Ureter (tissue), 1 donor: ENCODE results near the gene ZC3H12C. TPM values are rescaled to one million over a fixed set of nuclear protein-coding genes. Genes with fewer than 3 reads are reported as not detected.

Experiments
- DNase-seq: peaks from one replicate; pipeline ENCODE4 v3.0.0-alpha.2; 2020; ENCODE audit warnings: low spot score
- total RNA-seq: library from RNA; stranded (reverse); gene quantifications from one replicate; pipeline ENCODE4 v1.2.4, GENCODE V29; 2023
- donor health status: DM: yes; HTN: yes; CAD: no.

The ZC3H12C gene
- total RNA-seq, 1 donor from 2014 or later: 19.1 TPM

DNA sequence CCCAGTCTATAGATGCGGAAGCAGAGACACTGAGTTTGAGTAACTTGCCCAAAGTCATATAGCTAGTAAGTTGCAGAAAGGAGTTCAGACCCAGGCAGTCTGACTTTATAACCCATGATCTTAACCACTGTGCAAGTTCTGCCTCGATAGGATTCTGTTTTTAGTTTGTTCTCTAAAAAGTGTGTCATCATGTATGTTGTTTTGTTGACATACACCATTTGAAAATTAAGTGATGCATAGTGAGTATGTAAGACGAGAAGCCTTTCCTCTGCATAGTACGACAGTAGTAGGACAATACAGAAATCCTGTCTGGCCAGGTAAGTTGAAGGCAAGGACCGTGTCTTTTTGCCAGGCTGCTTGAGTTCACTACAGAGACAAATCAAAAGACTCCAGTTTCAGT, 3.3 kb downstream of the ZC3H12C start:
- no peak for DNase-seq

DNA sequence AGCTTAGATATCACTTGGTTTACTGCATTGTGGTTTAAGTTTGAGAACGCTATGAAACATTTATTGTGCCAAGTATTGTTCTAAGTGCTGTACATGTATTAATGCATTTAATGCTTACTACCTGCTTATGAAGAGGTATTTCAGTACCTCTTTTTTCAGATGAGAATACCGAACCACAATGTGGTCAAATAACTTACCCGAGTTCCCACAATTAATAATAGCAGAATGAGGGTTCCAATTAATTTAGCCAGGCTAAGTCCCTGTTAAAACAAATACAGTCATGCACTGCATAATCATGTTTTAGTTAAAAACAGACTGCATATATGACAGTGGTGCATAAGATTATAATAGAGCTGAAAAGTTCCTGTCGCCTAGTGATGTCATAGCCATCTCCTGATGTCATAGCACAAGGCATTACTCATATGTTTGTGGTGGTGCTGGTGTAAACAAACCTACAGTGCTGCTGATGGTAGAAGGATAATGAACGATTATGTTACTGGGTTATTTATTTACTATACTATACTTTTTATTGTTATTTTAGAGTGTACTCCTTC, 4.3 kb downstream of the ZC3H12C start:
- DNase-seq: no peak

DNA sequence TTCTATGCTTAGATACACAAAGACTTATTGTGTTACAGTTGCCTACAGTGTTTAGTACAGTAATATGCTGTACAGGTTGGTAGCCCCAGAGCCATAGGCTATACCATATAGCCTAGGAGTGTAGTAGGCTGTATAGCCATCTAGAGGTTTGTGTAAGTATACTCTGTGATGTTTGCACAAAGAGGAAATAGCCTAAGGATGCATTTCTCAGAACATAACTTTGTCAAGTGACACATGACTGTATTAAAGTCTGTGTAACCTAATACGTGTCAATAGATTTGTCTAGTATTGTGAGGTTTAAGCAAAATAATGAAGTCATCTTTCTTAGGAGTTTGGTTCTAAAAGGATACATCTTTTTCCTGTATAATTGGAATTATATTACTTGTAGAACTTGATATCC, 5.5 kb downstream of the ZC3H12C start:
- no peak for DNase-seq

DNA sequence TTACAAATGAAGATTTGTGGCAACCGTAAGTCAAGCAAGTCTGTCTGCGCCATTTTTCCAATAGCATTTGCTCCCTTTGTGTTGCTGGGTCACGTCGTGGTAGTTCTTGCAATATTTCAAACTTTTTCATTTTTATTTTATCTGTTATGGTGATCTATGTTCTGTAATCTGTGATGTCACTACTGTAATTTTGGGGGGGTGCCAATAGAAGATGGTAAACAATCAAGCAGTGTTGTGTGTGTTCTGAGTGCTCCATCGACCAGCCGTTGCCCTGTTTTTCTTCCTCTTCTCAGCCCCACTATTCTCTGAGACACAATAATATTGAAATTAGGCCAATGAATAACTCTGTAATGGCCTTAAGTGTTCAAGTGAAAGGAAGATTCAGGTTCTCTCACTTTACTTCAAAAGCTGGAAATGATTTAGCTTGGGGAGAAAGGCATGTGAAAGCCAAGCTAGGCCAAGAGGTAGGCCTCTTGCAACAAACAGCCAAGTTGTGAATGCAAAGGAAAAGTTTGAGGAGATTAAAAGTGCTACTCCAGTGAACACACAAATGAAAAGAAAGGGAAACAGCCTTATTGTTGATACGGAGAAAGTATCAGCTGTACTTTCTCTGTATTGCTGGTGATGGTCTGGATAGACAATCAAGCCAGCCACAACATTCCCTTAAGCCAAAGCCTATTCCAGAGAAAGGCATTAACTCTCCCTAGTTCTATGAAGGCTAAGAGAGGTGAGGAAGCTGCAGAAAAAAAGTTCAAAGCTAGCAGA, 7.5 kb downstream of the ZC3H12C start:
- no peak for DNase-seq

DNA sequence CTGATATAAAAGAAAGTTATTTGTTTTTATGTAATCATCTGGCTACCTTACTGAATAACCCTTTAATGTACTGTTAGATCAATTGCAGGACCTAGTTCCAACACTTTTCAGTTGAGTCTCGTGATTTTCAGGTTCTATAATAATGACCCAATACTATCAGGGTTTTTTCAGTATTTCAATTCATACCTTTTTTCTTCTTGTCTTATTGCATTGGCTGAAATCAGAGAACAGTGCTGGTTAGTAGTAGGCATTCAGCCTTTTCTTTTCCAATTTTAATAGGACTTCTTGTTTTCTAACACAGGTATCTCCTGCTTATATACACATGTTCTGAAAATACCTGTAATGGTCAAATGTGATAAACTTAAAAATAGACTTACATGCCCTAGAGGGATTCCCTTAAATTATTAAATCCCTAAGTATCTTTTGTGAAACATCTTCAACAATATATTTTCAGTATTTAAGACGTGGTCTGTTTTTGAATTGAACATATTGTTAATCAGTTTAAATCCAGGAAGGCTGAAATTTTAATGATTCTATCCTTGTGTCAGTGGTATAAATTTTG, 13.6 kb downstream of the ZC3H12C start:
- DNase-seq: no peak

DNA sequence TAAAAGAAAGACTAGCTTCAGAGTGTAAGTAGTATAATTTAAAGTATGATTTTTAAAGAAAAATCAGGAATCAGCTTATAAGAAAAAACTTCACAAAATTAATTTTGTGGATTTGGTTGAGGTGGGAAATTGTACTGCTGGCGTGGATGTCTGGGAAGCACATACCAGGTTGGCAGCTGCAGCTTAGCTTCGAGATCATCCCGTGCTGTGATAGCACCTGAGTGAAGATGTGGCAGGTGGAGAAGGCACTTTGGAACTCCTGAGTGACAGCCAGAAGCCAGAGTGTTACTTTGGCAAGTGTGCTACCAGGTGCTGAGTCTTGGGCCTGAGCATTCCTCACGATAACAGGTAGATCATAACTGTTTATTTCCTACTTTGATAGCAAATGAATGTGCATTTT, 17.7 kb downstream of the ZC3H12C start:
- DNase-seq: no peak

GRCh38 chr11:110112457-110112856, 19.3 kb downstream of the ZC3H12C start:
- DNase-seq: no peak

DNA sequence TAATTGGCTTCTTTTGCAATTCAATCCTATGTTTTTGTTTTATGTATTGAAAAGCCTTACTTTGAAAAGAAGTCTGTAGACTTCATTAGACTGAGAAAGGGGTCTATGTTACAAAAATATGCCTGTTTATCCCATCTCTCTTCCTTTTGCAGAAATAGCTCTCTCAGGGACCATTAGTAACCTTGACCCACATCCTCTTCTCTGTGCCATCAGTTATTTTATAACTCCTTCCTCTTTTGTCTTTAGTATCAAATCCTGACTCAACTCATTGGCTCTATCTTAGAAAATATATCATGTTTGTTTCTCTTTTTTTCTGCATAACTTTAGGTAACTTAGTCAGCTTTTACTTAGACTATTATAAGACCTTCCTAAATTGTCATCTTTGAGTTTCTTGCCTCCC, 20.3 kb downstream of the ZC3H12C start:
- no peak for DNase-seq

DNA sequence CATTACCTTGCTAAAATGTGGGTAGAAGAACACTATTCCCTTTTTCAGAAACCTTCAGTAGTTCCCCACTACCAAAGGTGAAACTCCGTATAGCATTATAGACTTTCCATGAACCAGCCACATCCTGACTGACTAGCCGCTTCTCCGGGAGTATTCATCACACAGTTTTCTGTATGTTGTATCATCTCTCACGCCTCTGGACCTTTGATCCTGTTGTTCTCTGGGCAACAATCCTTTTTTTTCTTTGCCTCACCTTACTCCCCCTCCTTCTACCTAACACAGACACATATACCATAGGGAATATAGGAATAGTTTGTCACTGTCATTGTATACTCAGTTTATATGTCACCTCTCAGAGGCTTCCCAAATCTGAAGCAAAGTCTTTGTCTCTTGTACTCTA, 20.8 kb downstream of the ZC3H12C start:
- no peak for DNase-seq

GRCh38 chr11:110119317-110119716, 26.1 kb downstream of the ZC3H12C start:
- no peak for DNase-seq

DNA sequence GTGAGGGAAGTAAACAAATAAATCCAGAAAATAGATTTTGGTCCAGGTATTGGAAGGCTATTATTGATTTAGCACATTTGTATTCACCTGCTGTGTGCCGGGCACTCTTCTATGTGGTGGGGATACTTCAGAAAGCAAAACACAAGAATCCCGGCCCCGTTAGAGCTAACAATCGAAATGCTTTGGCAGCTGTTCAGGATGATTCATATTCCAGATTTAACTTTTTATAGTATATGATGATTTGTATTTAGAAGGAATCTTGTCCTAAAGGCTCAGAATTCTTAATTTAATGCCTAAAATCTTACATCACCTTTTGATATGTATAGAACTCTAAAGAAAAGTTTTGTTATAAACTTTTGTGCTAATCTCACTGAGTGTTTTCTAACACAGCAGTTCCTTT, 28.0 kb downstream of the ZC3H12C start:
- no peak for DNase-seq

DNA sequence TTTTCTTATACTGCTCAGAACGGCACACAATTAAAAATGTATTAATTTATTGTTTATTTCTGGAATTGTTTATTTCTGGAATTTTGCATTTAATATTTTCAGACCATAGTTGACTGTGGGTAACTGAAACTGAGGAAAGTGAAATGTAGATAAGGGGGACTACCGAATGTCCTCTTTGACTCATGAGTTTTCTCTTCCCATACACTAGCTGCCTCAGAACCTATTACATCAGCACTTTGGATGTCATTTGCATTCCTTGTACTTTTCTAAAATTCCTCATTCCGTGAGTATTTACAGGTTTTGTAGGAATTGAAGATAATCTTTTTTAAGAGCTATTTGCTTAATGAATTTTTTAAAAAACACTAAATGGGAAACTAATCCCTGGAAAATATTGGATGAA, 29.8 kb downstream of the ZC3H12C start:
- no peak for DNase-seq

GRCh38 chr11:110124605-110125004, 31.4 kb downstream of the ZC3H12C start:
- no peak for DNase-seq

DNA sequence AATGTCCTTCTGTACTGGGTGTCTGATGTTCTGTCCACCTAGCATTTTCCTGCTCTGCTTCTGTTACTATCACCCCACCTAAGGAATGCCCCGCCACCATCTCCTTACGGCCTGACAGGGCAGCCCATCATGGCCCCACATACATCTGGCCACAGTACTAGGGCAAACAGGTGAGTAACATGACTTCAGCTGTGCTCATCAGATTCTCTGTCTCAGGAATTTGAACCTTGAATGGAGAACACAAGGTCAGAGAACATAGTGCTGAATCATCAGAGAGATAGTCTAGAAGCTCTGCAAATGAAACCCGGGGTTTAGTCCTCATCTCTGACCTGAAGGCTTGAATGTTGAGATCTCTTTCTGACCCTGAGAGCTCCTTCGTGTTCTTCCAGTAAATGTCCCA, 32.4 kb downstream of the ZC3H12C start:
- DNase-seq: no peak

GRCh38 chr11:110126936-110127335, 33.7 kb downstream of the ZC3H12C start:
- DNase-seq: no peak

DNA sequence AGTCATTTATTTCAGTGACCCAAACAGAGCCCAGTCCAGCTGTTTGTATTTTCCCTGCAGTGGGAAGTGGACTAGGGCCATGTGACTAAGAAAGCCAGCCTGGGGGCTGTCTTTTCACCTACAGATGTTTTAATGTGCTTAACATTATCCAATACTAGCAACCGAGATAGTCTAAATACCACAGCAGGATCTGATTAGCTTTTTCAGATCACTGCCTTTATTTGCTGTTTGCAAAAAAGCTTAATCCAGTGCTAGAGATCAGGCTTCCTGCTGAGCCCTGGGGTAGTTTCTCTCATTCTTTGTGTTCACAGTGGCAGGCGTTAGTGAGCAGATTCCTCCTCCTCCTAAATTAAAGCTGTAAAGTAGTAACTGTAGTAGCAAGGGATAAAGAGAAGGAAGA, 35.0 kb downstream of the ZC3H12C start:
- DNase-seq: no peak

GRCh38 chr11:110130642-110131238, 37.5 kb downstream of the ZC3H12C start:
- no peak for DNase-seq

DNA sequence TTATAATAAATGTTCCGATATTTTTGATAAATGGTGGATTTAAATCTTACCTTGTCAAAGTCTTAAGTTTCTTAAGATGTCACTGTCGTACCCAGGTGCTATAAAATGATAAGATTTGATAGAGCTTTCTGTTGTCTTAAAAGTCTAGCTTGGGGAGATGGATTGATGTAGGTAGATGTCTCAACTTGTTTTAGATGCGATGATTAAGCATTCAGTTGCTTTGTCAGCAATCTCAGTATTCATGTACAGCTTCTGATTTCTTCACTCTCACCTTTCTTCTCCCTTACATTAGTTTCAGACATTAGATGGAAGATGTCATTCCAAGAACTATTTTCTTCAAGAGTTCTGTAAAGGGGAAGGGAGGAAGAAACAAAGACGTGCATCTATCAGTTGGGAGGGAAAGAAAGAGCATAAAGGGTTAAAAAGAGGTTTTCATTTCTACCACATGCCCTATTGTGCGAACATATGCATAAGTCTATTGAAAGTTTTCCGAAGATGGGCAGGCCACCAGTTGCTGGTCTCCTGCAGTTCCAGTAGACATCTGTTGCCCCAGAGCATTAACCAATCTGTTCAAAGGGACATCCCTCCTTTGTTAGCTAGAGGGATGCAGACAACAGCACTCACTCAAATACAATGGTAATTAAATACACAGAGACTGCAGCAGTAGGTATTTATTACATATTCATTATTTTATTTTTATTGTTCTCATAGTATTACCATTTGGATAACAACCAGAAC, 38.4 kb downstream of the ZC3H12C start:
- no peak for DNase-seq

GRCh38 chr11:110133160-110133559, 40.0 kb downstream of the ZC3H12C start:
- no peak for DNase-seq

- DNase-seq: no peak
Observed at GRCh38 chr11:110134110-110134509, 40.9 kb downstream of the ZC3H12C start.

GRCh38 chr11:110141812-110142211, 48.6 kb downstream of the ZC3H12C start:
- no peak for DNase-seq

- no peak for DNase-seq
Observed at GRCh38 chr11:110147962-110148709, 54.9 kb downstream of the ZC3H12C start.
